Caco-2 (cell line): ENCODE results near the gene ATOSA. TPM values are rescaled to one million over a fixed set of nuclear protein-coding genes. Genes with fewer than 3 reads are reported as not detected.
A peak's percentile ranks its signal among the peaks of the same experiment; 100 is the strongest.

Experiments used
- BruUV-seq: library from RNA; stranded (reverse); fragments of 400-500 nt; replicated peaks from 2 replicates; lab custom pipeline; 2021; lab: Mats Ljungman, UMichigan
- CTCF ChIA-PET: fragments of 300-600 bp; sonication (Branson Sonifier 250); formaldehyde crosslinking; loops from one replicate; lab custom pipeline; 2022; ENCODE audit warnings: antibody characterized with exemption; lab: Charles Lee
- POLR2A ChIA-PET: fragments of 300-600 bp; sonication (Branson Sonifier 250); formaldehyde crosslinking; loops from one replicate; lab custom pipeline; 2022; ENCODE audit warnings: antibody characterized with exemption; lab: Charles Lee
- DNase-seq, 2 experiments: peaks; one replicate each; pipeline versions ENCODE4 v3.0.0 to v3.0.0-alpha.2; 2020 to 2022
- H3K27me3 ChIP-seq: replicated peaks from 2 replicates; pipeline ENCODE4 v1.6.0; 2011; ENCODE audit warnings: low read length; ENCODE audit not compliant: control insufficient read depth, insufficient read depth
- H3K36me3 ChIP-seq: 2 replicates; pipeline ENCODE4 v1.5.1; 2011; ENCODE audit warnings: low read length; ENCODE audit not compliant: control insufficient read depth, insufficient read depth
- H3K4me1 ChIP-seq: fragments of 250-450 bp; sonication (Bioruptor Pico); 2 replicates; pipeline ENCODE4 v1.5.1; 2020; ENCODE audit warnings: mild to moderate bottlenecking
- H3K4me3 ChIP-seq: 2 replicates; pipeline ENCODE4 v1.5.1; 2011; ENCODE audit warnings: low read depth, mild to moderate bottlenecking, control low read depth, low read length
- H3K9me3 ChIP-seq: fragments of 250-450 bp; sonication (Bioruptor Pico); 2 replicates; pipeline ENCODE4 v1.5.1; 2020; ENCODE audit warnings: mild to moderate bottlenecking, moderate library complexity
- H3K27ac Mint-ChIP-seq: one replicate; pipeline ENCODE4 v1.8.0; 2022; ENCODE audit warnings: mixed read lengths; ENCODE audit not compliant: unreplicated experiment
- H3K27me3 Mint-ChIP-seq: one replicate; pipeline ENCODE4 v1.8.0; 2022; ENCODE audit warnings: mixed read lengths; ENCODE audit not compliant: insufficient read depth, unreplicated experiment
- H3K36me3 Mint-ChIP-seq: one replicate; pipeline ENCODE4 v1.8.0; 2022; ENCODE audit warnings: mild to moderate bottlenecking, mixed read lengths; ENCODE audit not compliant: insufficient read depth, unreplicated experiment
- H3K4me1 Mint-ChIP-seq: one replicate; pipeline ENCODE4 v1.8.0; 2022; ENCODE audit warnings: low read depth, mixed read lengths; ENCODE audit not compliant: unreplicated experiment
- H3K4me3 Mint-ChIP-seq: one replicate; pipeline ENCODE4 v1.8.0; 2022; ENCODE audit warnings: mild to moderate bottlenecking, moderate library complexity, mixed read lengths; ENCODE audit not compliant: unreplicated experiment
- H3K9me3 Mint-ChIP-seq: one replicate; pipeline ENCODE4 v1.8.0; 2022; ENCODE audit warnings: mixed read lengths; ENCODE audit not compliant: unreplicated experiment
- CTCF ChIP-seq, 2 experiments: fragments of 200-600 bp in 1 of 2; IDR thresholded peaks; 1 replicate in 1 of 2; 2 replicates in 1 of 2; pipeline versions ENCODE4 v1.5.1 to v1.8.0; 2011 to 2022; ENCODE audit warnings: antibody characterized with exemption in 1 of 2, control low read depth in 1 of 2, inconsistent platforms in 1 of 2, low read depth in 1 of 2, low read length in 1 of 2, mild to moderate bottlenecking in 1 of 2, moderate library complexity in 1 of 2; ENCODE audit not compliant: insufficient read depth in 1 of 2, severe bottlenecking in 1 of 2, unreplicated experiment in 1 of 2
- intact Hi-C: fragments of 100-400 bp; cut with micrococcal nuclease; formaldehyde crosslinking; loops from one replicate; pipeline ENCODE4 v1.10.0; 2022; ENCODE audit not compliant: unreplicated experiment
- total RNA-seq: library from RNA; stranded (reverse); gene quantifications from 2 replicates; pipeline ENCODE4 v1.2.3, GENCODE V29; 2022

The ATOSA gene
- total RNA-seq, 1 experiment from 2014 or later, result 17.6 TPM

- H3K4me1 Mint-ChIP-seq, result no peaks in the 10 kb centered on the region
- peak overlapping the region; percentile 89 for H3K27ac Mint-ChIP-seq
- peak; percentile 80 to 86 for DNase-seq
- BruUV-seq, result no TSS peak
- POLR2A ChIA-PET, result interaction anchor here (0.5 to 0.7 kb wide), 2 partner anchors 124 to 383 kb away, joined by 3 read pairs; partner anchors contain the start of gene MYO5C
- intact Hi-C loops, result loop anchor here (1.0 to 5.0 kb wide), 7 partner anchors 31 to 426 kb away; no protein-coding TSS in a partner anchor
- no peaks in the 10 kb centered on the region for H3K36me3 ChIP-seq
- peak overlapping the region; percentile 92 for H3K4me3 ChIP-seq
- peaks cover 9% of the 10 kb centered on the region for H3K4me1 ChIP-seq
- no peaks in the 10 kb centered on the region for H3K9me3 Mint-ChIP-seq
- CTCF ChIA-PET, result interaction anchor here (0.7 to 1.0 kb wide), 4 partner anchors 20 to 347 kb away, joined by 3 read pairs; no protein-coding TSS in a partner anchor
- peaks cover 14% of the 10 kb centered on the region for H3K36me3 Mint-ChIP-seq
- no peaks in the 10 kb centered on the region for H3K9me3 ChIP-seq
- H3K4me3 Mint-ChIP-seq, result peak overlapping the region; percentile 92
- H3K27me3 ChIP-seq, result no peaks in the 10 kb centered on the region
- TF ChIP-seq CTCF (IDR thresholded peaks at IDR 0.05; ENCODE audit: insufficient read depth in 1 of 2, low read depth in 1 of 2, low read length in 1 of 2, severe bottlenecking in 1 of 2, unreplicated experiment in 1 of 2), result no peak
- peaks cover 5% of the 10 kb centered on the region for H3K27me3 Mint-ChIP-seq
Measured at GRCh38 chr15:52678468-52679231, 538 bp downstream of the ATOSA start.

GRCh38 chr15:52677593-52678467 is 1.4 kb downstream of the ATOSA start:
- CTCF ChIA-PET, result no interaction called here

More at GRCh38 chr15:52677593-52678467, 1.4 kb downstream of the ATOSA start:
- Mint-ChIP-seq H3K4me3 (peak overlapping the region; percentile 92), H3K27ac (peak overlapping the region; percentile 89), H3K36me3 (peaks cover 14% of the 10 kb centered on the region), H3K4me1 (no peaks in the 10 kb centered on the region), H3K9me3 (no peaks in the 10 kb centered on the region), H3K27me3 (peaks cover 5% of the 10 kb centered on the region)
- Histone ChIP-seq H3K4me1 (peaks cover 9% of the 10 kb centered on the region), H3K4me3 (peak overlapping the region; percentile 92), H3K36me3 (no peaks in the 10 kb centered on the region), H3K9me3 (no peaks in the 10 kb centered on the region), H3K27me3 (no peaks in the 10 kb centered on the region)
- TF ChIP-seq CTCF (IDR thresholded peaks at IDR 0.05; ENCODE audit: insufficient read depth in 1 of 2, low read depth in 1 of 2, low read length in 1 of 2, severe bottlenecking in 1 of 2, unreplicated experiment in 1 of 2), result no peak
- intact Hi-C loops, result loop anchor here (1.0 to 5.0 kb wide), 5 partner anchors 57 to 426 kb away; no protein-coding TSS in a partner anchor
- DNase-seq, result peak; percentile 40 to 52
- BruUV-seq, result no TSS peak
- POLR2A ChIA-PET, result no interaction called here
